Stimulated activated naive B cell treated with anti-CD40 and anti-IgM and Interleukin-4, amounts not matched to agents 10 μg/mL and 1 μg/mL and 100 μg/mL, for 72 hours (primary cell): Measurements from ENCODE around the gene RAD51B.

Experiments
- ATAC-seq, 2 donors: fragments of 150-1000 bp; cut with Tn5 transposase; replicated peaks; 2 replicates each; pipeline ENCODE4 v1.10.0; 2021; ENCODE audit warnings: moderate library complexity in 1 of 2
- DNase-seq: peaks from one replicate; pipeline ENCODE4 v3.0.0; 2021
- H3K27ac Mint-ChIP-seq: one replicate; pipeline ENCODE4 v1.8.0; 2022; ENCODE audit warnings: mild to moderate bottlenecking, mixed read lengths
- H3K27me3 Mint-ChIP-seq, 2 donors: one replicate each; pipeline ENCODE4 v1.8.0; 2022; ENCODE audit warnings: mixed read lengths in 2 of 2
- H3K36me3 Mint-ChIP-seq, 2 donors: one replicate each; pipeline ENCODE4 v1.8.0; 2022; ENCODE audit warnings: mixed read lengths in 2 of 2, mild to moderate bottlenecking in 1 of 2
- H3K4me1 Mint-ChIP-seq, 2 donors: one replicate each; pipeline ENCODE4 v1.8.0; 2022; ENCODE audit warnings: mixed read lengths in 2 of 2, mild to moderate bottlenecking in 1 of 2
- H3K4me3 Mint-ChIP-seq, 2 donors: one replicate each; pipeline ENCODE4 v1.8.0; 2022; ENCODE audit warnings: mild to moderate bottlenecking in 2 of 2, mixed read lengths in 2 of 2, moderate library complexity in 1 of 2
- H3K9me3 Mint-ChIP-seq, 2 donors: one replicate each; pipeline ENCODE4 v1.8.0; 2022; ENCODE audit warnings: mixed read lengths in 2 of 2, mild to moderate bottlenecking in 1 of 2

The RAD51B gene

GRCh38 chr14:68487805-68488590 is 668.4 kb downstream of the RAD51B start:
- H3K4me1 Mint-ChIP-seq = peaks cover 36 to 67% of the 10 kb centered on the region in 2 donors
- DNase-seq (no peak), ATAC-seq (no peak)
- H3K36me3 Mint-ChIP-seq = peaks cover 10 to 24% of the 10 kb centered on the region in 2 donors
- no peaks in the 10 kb centered on the region for H3K9me3 Mint-ChIP-seq
- H3K4me3 Mint-ChIP-seq = no peak overlapping the region
- no peak overlapping the region for H3K27ac Mint-ChIP-seq
- no peaks in the 10 kb centered on the region for H3K27me3 Mint-ChIP-seq

GRCh38 chr14:68491793-68492192 is 672.2 kb downstream of the RAD51B start:
- ATAC-seq = no peak
- no peak overlapping the region for H3K4me3 Mint-ChIP-seq
- H3K36me3 Mint-ChIP-seq = peaks cover 10 to 18% of the 10 kb centered on the region in 2 donors
- DNase-seq = no peak
- peaks cover 53 to 72% of the 10 kb centered on the region in 2 donors for H3K4me1 Mint-ChIP-seq
- H3K27me3 Mint-ChIP-seq = no peaks in the 10 kb centered on the region
- H3K27ac Mint-ChIP-seq = peak overlapping the region; percentile 44
- H3K9me3 Mint-ChIP-seq = peaks cover 0 to 3% of the 10 kb centered on the region in 2 donors

DNA sequence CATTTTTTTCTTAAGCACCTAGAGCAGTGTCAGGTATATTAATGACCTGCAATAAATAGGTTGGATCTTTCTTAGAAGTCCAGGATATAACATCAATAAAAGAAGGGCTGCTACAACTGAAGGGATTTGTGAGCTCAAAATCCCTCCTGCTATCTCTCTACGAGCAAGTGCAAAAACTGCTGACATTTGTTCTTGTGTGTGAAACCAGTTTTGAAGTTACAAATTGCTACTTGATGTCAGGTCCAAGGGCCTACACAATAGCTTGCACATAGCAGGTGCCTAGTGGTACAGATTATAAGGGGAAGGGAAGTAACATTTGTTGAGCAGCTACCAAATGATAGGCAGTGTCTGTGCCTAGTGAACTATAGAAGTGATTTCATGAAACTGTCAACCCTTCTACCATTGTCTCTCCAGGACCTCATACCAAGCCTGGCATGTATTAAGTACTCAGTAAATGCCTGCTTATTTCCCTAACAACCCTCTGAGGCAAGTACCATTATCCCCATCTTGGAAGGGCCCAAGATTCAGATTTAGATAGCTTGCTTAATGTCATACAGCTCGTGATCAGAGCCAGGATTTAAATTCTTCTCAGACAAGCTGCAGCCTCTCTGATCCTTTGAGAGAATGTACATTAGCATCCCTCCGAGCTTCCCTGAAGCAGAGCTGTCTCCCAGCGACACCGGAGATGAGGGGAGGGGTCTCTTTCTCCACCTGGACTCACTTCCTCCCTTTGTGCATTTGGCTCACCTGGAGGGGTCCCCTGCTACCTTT is 673.0 kb downstream of the RAD51B start:
- peaks cover 58 to 80% of the 10 kb centered on the region in 2 donors for H3K4me1 Mint-ChIP-seq
- H3K36me3 Mint-ChIP-seq = peaks cover 14 to 24% of the 10 kb centered on the region in 2 donors
- H3K27ac Mint-ChIP-seq = peak overlapping the region; percentile 39
- H3K4me3 Mint-ChIP-seq = no peak overlapping the region
- H3K9me3 Mint-ChIP-seq = peaks cover 1 to 3% of the 10 kb centered on the region in 2 donors
- no peak for DNase-seq
- no peaks in the 10 kb centered on the region for H3K27me3 Mint-ChIP-seq
- no peak for ATAC-seq

- ATAC-seq (no peak), DNase-seq (no peak)
- peak overlapping the region; percentile 31 for H3K27ac Mint-ChIP-seq
- no peaks in the 10 kb centered on the region for H3K27me3 Mint-ChIP-seq
- peaks cover 1 to 3% of the 10 kb centered on the region in 2 donors for H3K9me3 Mint-ChIP-seq
- peaks cover 60 to 80% of the 10 kb centered on the region in 2 donors for H3K4me1 Mint-ChIP-seq
- peaks cover 14 to 22% of the 10 kb centered on the region in 2 donors for H3K36me3 Mint-ChIP-seq
- no peak overlapping the region for H3K4me3 Mint-ChIP-seq
Observed at GRCh38 chr14:68493152-68493911, 673.8 kb downstream of the RAD51B start.

DNA sequence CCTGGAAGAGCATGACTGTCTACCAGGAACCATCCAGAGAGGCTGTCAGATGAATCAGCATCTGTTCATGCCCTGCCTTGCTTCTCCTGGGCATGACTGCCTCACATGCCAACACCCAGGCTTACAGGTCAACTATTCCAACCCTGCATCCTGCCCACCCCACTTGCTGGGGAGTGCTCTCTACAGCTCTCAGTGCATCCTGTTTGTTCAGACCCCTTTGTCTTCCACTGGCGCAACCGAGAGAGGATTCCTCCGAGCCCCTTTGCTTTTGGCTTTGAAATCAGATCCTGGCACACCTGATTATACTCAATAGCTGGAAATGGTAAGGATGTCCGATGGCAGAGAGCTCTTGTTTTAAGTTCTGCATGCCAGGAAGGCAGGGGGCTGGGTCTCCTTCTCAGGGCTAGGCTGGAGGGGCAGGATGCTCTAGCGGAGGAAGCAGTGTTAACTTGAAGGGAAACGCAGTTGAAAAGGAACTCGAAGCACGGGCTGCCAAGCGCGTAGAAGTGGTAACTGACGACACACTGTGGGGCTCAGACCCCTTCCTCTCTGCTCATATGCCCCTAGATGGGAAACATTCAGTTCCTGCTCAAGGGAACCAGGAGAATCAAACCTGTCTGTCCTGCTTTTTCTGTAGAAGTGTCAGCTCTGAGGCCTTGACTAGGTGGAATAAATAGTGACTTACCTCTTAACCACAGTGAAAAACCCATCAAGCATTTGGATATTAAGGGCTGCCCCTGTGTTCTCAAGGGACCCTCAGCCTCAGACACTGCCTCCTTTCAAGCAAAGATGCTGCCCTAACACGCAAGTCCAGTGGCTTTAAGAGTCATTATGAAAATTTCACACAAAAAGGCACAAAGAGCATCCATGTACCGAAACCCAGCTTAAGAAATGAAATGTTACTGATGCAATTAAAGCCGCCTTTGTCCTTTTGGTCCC is 675.8 kb downstream of the RAD51B start:
- ATAC-seq (peak; percentile 93), DNase-seq (peak; percentile 83)
- H3K36me3 Mint-ChIP-seq = peaks cover 20 to 25% of the 10 kb centered on the region in 2 donors
- peak overlapping the region; percentile 42 to 49 for H3K4me3 Mint-ChIP-seq
- no peaks in the 10 kb centered on the region for H3K27me3 Mint-ChIP-seq
- H3K9me3 Mint-ChIP-seq = peaks cover 1 to 3% of the 10 kb centered on the region in 2 donors
- peak overlapping the region; percentile 96 for H3K27ac Mint-ChIP-seq
- peaks cover 71 to 95% of the 10 kb centered on the region in 2 donors for H3K4me1 Mint-ChIP-seq

DNA sequence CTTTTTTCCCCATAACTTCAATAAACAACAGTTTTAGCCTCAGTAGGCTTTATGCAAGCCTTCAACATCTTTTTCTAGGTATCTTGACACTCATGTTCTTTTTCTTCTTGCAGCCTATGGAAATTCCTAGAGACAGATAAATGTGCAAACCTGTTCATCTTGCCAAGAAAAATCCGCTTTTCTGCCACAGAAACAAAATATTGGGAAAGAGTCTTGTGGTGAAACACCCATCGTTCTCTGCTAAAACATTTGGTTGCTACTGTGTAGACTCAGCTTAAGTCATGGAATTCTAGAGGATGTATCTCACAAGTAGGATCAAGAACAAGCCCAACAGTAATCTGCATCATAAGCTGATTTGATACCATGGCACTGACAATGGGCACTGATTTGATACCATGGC is 677.4 kb downstream of the RAD51B start:
- no peak for ATAC-seq
- Mint-ChIP-seq H3K27me3 (no peaks in the 10 kb centered on the region), H3K27ac (peak overlapping the region; percentile 96), H3K9me3 (peaks cover 1 to 3% of the 10 kb centered on the region in 2 donors), H3K4me1 (peaks cover 76 to 100% of the 10 kb centered on the region in 2 donors), H3K36me3 (peaks cover 16 to 30% of the 10 kb centered on the region in 2 donors), H3K4me3 (no peak overlapping the region)
- DNase-seq = no peak

DNA sequence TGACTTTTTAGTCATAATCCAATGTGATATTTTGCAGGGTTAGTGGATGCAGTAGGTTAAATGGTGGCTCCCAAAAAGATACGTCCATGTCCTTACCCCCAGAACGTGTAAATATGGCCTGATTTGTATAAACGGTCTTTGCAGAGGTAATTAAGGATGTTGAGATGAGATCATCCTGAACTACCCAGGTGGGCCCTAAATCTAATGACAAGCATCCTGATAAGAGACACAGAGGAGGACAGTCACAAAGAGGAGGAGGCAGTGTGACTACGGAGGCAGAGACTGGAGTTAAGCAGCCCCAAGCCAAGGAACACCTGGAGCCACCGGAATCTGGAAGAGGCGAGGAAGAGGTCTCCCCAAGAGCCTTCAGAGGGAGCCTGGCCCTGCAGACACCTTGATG is 679.9 kb downstream of the RAD51B start:
- Mint-ChIP-seq H3K4me1 (peaks cover 74 to 99% of the 10 kb centered on the region in 2 donors), H3K36me3 (peaks cover 14 to 34% of the 10 kb centered on the region in 2 donors), H3K27me3 (no peaks in the 10 kb centered on the region), H3K27ac (peak overlapping the region; percentile 74), H3K4me3 (no peak overlapping the region), H3K9me3 (peaks cover 1 to 3% of the 10 kb centered on the region in 2 donors)
- ATAC-seq (no peak), DNase-seq (no peak)

- DNase-seq (no peak), ATAC-seq (no peak)
- no peaks in the 10 kb centered on the region for H3K27me3 Mint-ChIP-seq
- H3K36me3 Mint-ChIP-seq = peaks cover 14 to 34% of the 10 kb centered on the region in 2 donors
- H3K27ac Mint-ChIP-seq = peak overlapping the region; percentile 65
- H3K9me3 Mint-ChIP-seq = peaks cover 1 to 3% of the 10 kb centered on the region in 2 donors
- H3K4me3 Mint-ChIP-seq = no peak overlapping the region
- peaks cover 65 to 97% of the 10 kb centered on the region in 2 donors for H3K4me1 Mint-ChIP-seq
Observed at GRCh38 chr14:68501171-68501570, 681.6 kb downstream of the RAD51B start.

- no peaks in the 10 kb centered on the region for H3K27me3 Mint-ChIP-seq
- H3K36me3 Mint-ChIP-seq = peaks cover 10 to 31% of the 10 kb centered on the region in 2 donors
- no peak for DNase-seq
- peak overlapping the region in 1 of 2 donors; percentile 30 for H3K4me3 Mint-ChIP-seq
- peak; percentile 36 to 71 for ATAC-seq
- peaks cover 0 to 1% of the 10 kb centered on the region in 2 donors for H3K9me3 Mint-ChIP-seq
- peaks cover 65 to 97% of the 10 kb centered on the region in 2 donors for H3K4me1 Mint-ChIP-seq
- H3K27ac Mint-ChIP-seq = peak overlapping the region; percentile 65
Observed at GRCh38 chr14:68501614-68502052, 682.1 kb downstream of the RAD51B start.

DNA sequence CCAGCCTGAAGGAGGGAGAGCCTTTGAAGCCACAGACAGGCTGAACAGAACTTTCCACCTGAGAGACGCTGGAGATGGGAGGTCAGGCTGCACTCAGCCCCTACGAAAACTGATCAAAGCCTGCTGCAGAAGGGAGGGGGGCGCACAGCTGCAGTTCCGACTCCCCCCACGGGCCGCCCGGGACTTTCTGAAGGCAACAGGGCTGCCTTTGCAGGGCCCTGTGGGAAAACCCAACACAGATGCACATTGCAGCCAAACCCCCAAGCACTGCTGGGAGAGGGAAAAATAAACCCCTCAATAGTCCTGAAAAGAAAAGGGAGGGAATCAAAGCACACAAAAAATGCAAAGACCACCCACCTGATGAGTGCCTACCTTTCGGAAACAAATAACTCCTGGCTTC is 682.7 kb downstream of the RAD51B start:
- Mint-ChIP-seq H3K9me3 (peaks cover 0 to under 1% of the 10 kb centered on the region in 2 donors), H3K27ac (peak overlapping the region; percentile 37), H3K4me1 (peaks cover 66 to 97% of the 10 kb centered on the region in 2 donors), H3K4me3 (peak overlapping the region in 1 of 2 donors; percentile 30), H3K27me3 (no peaks in the 10 kb centered on the region), H3K36me3 (peaks cover 6 to 27% of the 10 kb centered on the region in 2 donors)
- ATAC-seq (peak in 1 of 2 donors; percentile 26), DNase-seq (no peak)

DNA sequence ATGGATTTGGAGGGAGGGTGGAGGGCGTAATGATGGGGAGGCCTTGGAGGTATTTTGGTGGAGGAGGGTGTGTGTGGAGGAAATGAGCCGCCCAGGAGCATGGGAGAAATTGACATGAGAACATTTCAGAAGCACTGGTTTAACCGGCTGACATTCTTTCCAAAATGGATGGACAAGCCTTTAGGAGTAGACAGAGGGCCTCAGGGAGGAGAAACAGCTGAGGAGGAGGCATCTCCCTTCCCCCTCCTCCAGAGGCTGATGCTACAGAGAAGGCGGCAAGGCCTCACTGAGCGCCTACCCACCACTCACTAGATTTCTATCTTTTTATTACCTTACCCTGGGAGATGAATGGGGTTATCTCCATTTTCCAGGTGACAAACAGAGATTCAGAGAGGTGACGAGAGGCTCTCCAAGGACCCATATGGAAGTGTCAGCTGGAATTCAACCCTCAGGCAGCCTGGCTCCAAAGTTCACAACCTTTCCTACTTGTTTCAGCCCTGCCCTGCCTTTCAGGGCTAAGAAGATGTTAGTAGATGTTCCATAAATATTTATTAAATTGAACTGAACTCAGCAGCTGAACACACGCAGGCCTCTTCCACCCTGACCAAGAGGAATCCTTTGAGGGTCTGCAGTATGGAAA is 683.7 kb downstream of the RAD51B start:
- H3K4me3 Mint-ChIP-seq = no peak overlapping the region
- peak overlapping the region; percentile 37 for H3K27ac Mint-ChIP-seq
- H3K27me3 Mint-ChIP-seq = no peaks in the 10 kb centered on the region
- DNase-seq (no peak), ATAC-seq (no peak)
- H3K36me3 Mint-ChIP-seq = peaks cover 6 to 23% of the 10 kb centered on the region in 2 donors
- peaks cover 68 to 97% of the 10 kb centered on the region in 2 donors for H3K4me1 Mint-ChIP-seq
- H3K9me3 Mint-ChIP-seq = no peaks in the 10 kb centered on the region

- ATAC-seq (no peak), DNase-seq (no peak)
- peaks cover 61 to 97% of the 10 kb centered on the region in 2 donors for H3K4me1 Mint-ChIP-seq
- H3K27ac Mint-ChIP-seq = peak overlapping the region; percentile 9
- H3K36me3 Mint-ChIP-seq = peaks cover under 1 to 21% of the 10 kb centered on the region in 2 donors
- H3K27me3 Mint-ChIP-seq = no peaks in the 10 kb centered on the region
- H3K9me3 Mint-ChIP-seq = no peaks in the 10 kb centered on the region
- no peak overlapping the region for H3K4me3 Mint-ChIP-seq
Observed at GRCh38 chr14:68504861-68505260, 685.3 kb downstream of the RAD51B start.
